HG02678 (cell line): ENCODE data around the gene MGAM2.

Experiments used
- ATAC-seq: cut with Tn5 transposase; IDR thresholded peaks from one replicate; pipeline ENCODE4 v1.9.1; 2021; ENCODE audit warnings: mild to moderate bottlenecking, moderate library complexity; ENCODE audit not compliant: unreplicated experiment

The MGAM2 gene

DNA sequence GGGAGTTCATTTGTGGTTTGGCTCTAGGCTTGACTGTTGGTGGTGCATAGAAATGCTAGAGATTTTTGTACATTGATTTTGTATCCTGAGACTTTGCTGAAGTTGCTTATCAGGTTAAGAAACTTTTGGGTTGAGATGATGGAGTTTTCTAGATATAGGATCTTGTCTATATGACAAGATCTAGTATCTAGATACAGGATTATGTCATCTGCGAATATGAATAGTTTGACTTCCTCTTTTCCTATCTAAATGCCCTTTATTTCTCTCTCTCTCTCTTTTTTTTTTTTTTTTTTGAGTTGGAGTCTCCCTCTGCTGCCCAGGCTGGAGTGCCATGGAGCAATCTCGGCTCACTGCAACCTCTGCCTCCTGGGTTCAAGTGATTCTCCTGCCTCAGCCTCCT, 62.9 kb downstream of the MGAM2 start:
- ATAC-seq: no peak

DNA sequence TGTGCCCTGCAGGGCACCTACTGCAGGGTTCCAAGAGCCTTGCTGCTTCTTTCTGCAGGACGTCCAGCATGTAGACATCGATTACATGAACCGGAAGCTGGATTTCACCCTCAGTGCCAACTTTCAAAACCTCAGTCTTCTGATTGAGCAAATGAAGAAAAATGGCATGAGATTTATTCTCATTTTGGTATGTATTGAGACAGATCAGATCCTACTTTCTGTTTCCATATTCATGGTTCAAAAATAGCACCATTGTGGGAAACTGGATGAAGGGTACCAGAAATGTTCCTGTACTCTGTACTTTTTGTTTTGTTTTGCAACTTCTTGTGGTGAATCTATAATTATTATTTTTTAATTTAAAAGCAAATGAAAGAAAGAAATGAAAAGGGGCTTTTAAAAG, 64.1 kb downstream of the MGAM2 start:
- no peak for ATAC-seq

DNA sequence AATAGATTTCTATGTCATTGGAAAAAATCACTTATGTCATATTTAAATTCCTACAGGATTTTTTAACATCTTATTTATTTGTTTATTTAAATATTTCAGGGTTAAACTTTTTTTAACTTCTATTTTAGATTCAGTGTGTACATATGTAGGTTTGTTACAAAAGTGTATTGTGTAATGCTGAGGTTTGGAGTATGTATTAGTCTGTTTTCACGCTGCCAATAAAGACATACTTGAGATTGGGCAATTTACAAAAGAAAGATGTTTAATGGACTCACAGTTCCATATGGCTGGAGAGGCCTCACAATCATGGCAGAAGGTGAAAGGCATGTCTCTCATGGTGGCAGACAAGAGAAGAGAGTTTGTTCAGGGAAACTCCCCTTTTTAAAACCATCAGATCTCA, 65.4 kb downstream of the MGAM2 start:
- ATAC-seq: no peak

DNA sequence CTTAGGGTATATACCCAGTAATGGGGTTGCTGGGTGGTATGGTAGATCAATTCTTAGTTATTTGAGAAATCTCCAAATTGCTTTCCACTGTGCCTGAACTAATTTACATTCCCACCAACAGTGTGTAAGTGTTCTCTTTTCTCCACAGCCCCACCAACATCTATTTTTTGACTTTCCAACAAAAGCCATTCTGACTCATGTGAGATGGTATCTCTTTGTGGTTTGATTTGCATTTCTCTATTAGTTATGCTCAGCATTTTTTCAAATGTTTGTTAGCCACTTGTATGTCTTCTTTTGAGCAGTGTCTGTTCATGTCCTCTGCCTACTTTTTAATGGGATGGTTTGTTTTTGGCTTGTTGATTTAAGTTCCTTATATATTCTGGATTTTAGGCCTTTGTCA, 66.4 kb downstream of the MGAM2 start:
- peak; percentile 56 for ATAC-seq

DNA sequence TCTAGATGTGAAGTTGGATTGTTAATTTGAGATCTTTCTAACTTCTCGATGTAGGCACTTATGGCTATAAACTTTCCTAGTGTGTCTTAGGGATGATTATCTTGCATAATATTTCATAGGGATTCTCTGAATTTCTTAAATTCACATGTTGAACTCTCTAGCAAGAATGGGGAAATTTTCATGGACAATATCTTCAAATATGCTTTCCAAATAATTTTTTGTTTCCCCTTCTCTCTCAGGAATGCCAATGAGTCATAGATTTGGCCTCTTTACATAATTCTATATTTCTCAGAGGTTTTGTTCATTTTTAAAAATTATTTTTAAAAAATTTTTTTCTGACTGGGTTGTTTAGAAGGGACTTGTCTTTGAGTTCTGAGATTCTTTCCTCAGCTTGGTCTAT, 68.9 kb downstream of the MGAM2 start:
- ATAC-seq: no peak

DNA sequence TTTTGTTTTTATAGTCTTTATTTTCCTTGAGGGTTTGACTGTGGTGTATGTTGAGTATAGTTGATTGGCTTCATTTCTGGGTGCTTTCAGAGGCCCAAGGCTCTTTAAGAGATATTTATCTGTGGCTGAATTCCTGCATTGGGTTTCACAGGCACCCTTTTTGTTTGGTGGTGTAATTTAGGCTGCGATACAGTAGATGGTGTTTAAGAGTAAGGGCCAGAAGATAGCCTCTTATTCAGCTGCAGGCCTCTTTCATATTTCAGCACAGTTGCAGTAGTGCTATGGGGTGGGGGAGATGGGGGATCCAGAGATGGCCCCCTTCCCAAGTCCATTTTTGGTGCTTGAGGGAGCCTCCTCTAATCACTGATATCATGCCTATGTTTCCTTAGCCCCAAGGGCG, 69.7 kb downstream of the MGAM2 start:
- ATAC-seq: no peak

DNA sequence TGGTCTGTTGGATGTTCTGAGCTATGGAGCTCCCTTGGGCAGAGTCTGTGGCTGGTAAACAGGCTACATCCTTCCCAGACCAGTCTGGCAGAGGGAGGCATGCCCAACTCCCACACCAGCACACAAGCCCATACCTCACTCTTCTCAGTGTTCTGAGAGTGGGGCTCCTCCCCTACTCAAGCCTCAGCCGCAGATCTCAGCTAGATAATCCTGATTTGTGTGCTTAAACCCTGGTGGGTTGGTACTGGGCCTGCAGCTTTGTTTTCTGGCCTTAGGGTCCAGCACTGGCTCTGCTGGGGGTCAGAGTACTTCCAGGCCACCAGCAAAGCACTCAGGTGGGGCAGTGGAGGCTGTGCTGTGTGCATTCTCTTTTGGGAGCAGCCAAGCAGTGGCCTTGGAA, 70.4 kb downstream of the MGAM2 start:
- no peak for ATAC-seq

DNA sequence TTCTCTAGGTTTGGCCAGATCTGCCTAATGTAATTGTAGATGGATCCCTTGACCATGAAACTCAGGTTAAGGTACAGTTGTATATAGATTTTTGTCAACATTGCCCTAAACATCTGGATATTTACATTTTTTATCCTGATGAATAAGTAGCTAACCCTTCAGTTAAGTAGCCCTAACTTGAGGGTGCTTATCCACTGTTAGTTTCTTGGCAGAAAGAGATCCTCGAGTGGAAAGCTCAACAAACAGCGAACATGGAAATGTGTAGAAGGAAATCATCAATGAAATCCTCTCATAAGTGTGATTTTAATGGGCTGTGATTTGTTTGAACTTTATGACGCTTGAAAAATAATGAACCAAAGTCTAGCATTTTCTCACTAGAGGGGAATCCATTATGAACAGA, 73.6 kb downstream of the MGAM2 start:
- no peak for ATAC-seq

DNA sequence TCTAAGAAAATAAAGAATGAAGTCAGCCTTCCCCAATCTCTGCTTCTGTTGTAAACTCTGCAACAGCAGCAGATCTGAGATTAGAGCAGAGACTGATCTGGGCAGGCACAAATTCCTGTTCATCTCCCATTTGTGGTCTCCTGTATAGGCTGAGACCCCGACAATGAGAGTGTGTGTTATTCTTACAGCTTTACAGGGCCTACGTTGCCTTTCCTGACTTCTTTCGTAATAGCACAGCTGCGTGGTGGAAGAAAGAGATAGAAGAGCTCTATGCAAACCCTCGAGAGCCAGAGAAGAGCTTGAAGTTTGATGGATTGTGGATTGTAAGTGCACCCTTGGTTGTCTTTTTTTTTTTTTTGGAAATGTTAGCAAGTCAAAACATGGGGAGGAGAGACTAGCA, 74.3 kb downstream of the MGAM2 start:
- ATAC-seq: no peak

DNA sequence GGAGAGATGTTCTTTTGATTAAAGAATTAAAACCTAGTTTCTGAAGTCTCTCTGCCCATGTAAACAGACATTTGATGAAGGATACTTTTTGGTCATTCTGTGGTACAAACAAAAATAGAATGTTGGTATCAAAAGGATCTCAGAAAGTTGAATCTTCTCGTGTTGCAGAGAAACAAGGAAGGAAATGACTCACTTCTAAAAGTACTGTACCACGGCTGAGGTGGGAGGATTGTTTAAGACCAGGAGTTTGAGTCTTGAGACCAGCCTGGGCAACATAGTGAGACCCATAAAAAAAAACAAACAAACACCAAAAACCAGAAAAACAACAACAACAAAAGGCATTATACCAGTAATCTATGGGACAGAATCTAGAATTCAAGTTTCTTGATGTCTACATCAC, 76.6 kb downstream of the MGAM2 start:
- no peak for ATAC-seq

DNA sequence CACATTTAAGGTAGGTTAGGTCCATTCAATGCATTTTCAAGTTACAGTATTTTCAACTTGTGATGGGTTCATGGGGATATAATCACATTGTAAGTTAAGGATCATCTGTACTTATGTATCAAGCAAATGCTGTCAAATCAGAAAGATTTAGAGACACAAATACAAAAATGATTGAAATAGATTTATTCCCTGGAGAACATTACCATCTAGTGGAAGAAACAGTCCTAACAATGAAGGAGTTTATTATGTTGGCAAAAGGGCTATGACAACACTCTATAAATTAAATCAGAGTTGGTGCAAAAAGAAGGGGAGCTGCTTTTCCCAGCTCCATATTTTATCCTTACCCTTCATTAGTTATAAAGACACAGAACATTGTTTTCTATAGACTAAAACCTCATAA, 77.3 kb downstream of the MGAM2 start:
- no peak for ATAC-seq

DNA sequence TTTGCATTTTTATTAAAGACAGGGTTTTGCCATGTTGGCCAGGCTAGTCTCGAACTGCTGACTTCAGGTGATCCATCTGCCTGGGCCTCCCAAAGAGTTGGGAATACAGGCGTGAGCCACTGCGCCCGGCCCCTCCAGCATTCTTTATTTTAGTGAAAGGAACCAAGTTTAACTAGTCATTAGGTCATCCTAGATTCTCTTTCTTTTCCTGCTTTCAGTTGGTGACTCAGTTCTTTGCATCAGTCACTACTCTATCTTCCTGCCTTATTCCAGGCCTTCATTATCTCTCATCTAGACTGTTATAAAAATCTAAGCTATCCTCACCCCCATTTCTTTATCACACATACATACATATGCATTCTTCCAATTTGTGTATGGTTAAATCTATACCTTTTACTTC, 82.7 kb downstream of the MGAM2 start:
- ATAC-seq: no peak

DNA sequence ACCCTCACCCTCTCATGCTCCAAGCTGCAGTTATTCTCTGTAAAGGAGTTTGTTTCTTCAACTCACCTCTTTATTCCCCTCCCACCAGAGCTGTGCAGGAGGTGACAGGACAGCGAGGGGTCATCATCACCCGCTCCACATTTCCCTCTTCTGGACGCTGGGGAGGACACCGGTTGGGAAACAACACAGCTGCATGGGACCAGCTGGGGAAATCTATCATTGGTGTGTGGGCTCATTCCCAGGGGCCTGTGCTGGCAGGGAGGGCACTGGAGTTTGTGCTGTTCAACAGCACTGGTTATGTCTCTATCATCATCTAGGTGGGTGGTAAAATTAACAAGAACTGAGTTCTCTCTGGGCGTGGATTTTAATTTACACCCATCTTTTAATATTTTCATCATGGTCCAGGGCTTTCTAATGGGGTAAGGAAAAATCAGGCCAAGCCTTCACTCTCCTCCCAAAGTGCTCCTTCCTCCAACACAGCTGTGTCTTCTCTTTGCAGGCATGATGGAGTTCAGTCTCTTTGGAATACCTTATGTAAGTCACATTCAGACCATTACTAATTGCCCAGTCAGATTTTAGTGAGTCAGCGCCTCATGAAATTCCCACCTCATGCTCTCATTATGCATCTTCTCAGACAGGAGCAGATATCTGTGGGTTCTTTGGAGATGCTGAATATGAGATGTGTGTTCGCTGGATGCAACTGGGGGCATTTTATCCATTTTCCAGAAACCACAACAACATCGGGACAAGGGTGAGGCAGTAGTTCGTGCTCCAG, 84.7 kb downstream of the MGAM2 start:
- no peak for ATAC-seq

DNA sequence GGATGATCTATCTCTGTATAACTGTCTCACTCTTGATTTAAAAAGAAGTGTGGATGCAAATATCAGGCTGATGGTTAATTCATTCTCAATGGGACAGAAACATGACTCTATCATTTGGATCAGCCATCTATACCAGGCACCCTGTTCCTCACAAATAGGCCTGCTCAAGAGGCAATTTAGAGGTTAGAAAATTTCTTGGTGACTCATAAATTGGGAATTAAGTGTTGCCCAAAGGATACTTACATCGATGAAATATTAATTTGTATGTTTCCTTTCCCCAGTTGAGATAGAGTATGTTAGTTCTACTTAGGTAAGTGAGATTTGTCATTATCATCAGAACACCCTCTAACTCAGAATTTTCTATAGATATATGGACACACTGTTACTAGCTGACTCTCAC, 88.7 kb downstream of the MGAM2 start:
- no peak for ATAC-seq

DNA sequence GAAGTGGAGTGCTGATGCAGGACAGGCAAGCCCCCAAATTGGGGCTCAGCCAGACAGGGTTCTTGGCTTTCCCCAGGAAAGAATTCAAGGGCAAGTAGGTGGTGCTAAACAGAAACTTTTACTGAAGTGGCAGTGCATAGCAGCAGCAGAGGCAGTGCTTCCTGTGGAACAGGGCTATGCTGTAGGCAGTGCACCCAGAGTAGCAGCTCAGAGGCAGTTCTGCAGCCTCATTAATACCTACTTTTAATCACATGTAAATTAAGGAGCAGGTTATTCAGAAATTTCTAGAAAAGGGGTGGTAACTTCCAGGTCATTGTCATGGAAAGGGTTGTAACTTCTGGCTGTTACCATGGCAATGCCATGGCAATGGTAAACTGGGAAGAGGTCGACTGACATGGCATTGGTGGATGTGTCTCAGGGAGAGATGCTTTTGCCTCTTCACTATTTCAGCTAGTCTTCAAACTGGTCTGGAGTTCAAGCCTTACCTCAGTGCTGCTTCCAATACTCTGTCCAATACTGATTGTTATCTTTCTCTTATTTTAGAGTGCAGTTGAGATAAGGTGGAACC, 117.1 kb downstream of the MGAM2 start:
- no peak for ATAC-seq

DNA sequence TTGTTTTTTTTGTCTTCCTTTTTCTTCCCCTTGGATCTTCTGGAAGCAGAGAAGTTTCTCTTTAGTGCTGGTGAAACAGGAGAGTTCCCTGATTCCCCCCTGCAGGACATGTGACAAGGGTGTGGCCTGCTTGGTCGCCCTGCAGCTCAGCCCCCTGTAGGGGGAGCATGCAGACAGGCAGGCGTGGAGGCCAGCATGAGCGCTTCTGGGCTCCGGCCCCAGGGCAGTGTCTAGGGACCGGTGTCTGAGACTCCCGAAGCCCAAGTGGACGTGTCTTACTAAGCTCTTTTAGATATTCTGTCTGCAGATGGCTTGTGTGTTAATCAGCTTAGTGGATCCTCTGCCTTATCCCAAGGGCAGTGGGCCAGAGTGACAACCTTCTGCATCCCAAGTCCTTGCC, 120.2 kb downstream of the MGAM2 start:
- ATAC-seq: no peak

DNA sequence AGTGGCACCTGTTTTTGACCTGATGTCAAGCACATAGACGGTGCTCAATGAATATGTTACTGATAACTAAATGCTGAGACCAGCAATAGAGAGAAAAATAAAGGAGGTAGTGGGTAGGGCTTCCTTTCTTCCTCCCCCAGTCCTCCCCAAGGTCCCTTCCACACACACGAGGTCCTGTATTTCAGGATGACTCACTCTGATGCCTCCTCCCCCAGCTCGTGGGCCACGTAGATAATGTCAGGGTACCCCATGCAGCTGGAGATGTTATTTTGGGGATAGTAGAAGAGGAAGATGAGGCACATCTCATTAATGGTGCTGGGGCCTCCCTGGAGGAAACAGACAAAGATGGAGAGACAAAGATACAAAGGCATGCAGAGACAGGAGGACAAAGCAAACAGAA, 129.0 kb downstream of the MGAM2 start:
- ATAC-seq: no peak

DNA sequence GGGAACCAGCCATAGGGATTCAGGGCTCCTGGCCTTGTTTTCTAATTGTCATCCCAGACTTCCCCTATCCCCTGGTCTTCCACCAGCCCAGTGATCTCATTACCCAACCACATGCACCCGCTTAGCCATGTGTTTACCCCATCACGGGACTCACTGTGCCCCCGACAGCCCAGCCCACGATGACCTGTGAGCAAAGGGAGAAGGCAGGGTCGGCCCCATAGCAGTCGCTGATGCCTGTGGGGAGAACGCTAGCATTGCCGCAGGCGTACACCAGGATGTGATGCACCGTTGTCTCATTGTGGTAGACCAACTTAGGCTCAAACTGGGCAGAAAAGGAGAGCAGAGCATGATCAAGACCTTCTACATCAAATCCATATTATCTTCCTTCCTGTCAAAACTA, 132.3 kb downstream of the MGAM2 start:
- ATAC-seq: no peak

DNA sequence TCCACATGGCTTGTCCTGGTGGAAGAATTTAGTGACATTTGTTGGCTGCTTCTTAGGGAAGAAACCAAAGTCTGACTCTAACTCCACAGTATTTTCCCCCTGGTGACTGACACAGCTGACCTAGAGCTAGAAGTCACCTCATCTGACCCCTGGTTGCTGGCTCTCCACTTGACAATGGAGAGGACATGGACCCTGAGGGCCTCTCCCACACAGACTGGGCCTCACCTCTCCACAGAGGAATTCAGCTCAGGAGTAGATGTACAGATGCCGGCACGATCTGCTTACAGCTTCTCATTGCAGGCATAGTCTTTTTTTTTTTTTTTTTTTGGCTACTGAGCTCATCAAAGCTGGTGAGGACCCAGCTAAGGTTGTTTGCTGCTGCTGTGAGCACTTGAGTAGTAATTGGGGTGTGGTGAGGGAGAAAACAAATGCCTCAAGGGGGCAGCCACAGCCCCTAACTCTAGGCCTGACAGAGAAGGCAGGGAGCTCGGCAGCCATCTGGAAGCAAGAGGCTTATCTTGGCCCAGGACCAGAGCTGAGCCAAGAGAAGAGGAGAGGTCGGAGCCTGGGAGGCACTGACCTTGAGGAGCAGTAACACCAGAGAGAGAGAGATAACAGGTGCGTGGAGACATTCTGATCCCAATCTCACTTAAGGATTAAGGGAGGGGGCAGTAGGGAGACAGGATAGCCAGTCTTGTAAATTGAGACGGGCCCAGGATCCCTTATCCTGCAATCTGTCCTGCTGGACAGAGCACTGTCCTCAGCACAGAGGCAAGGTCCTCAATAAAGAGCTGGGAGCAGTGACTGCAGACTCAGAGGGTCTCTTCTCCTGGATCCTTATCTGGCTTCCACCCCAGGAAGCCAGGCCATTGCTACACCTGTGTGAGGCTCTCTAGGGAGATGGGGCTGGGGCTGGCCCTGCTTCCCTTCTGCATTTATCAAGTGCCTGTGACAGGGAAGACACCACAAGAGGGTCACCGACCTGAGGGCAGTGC, 136.9 kb downstream of the MGAM2 start:
- ATAC-seq: no peak

DNA sequence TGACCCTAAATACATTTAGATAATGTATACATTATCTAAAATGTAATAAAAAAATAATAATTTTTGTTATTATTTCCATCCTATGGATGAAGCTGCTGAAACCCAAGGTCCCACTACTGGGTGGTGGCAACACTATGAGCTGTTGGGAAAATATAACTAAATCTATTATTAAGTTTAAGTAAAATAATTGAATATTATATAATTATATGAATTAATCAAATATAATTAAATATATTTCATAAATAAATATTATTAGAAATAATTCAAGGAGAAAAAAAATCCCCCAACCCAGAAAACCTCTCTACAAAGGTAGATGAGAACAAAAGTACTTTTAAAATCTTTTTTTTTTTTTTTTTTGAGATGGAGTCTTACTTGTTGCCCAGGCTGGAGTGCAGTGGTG, 138.4 kb downstream of the MGAM2 start:
- no peak for ATAC-seq

DNA sequence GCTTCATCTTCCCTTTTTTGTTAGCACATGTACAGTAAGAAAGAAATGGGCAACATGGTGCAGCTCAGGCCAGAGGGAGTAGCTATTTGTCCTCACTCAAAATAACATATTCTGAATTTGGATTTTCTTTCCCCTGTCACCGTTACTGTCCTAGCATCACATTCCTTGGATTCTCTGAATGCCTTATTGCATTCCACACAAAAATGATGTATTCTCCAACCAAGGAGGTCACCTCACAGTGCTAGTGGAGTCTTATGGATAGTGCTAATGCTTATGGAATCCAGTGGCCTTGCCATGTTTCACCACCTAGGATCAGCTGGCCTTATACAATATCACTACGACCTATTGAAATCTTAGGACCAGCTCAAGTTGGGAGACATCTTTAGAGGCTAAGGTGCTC, 139.2 kb downstream of the MGAM2 start:
- no peak for ATAC-seq

DNA sequence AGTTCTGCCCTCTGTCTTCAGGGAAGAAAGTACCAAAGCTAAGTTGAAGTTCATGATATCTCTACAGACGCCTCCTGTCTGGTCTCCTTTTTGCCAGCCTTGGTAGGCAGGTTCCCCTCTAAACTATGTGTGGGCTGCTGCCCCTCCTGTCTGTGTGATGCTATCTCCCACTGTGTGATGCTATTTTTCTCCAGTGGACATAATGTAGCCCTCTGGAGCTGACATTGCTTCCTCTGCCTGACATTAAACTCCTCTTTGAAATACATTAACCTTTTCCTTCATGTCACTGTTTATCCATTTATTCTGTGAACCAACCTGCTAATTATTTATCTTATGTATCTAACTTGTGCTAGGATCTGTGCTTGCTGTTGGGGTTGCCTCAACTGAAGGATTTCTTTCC, 146.4 kb downstream of the MGAM2 start, which contains the start of gene PRSS58:
Gene PRSS58 (minus strand): TSS at position 101 of the 400 bp plus-strand sequence. CDS start 351 bp downstream, outside the sequence.
- ATAC-seq: no peak
